Measurements from ENCODE around the gene MTHFSD.

The MTHFSD gene

DNA sequence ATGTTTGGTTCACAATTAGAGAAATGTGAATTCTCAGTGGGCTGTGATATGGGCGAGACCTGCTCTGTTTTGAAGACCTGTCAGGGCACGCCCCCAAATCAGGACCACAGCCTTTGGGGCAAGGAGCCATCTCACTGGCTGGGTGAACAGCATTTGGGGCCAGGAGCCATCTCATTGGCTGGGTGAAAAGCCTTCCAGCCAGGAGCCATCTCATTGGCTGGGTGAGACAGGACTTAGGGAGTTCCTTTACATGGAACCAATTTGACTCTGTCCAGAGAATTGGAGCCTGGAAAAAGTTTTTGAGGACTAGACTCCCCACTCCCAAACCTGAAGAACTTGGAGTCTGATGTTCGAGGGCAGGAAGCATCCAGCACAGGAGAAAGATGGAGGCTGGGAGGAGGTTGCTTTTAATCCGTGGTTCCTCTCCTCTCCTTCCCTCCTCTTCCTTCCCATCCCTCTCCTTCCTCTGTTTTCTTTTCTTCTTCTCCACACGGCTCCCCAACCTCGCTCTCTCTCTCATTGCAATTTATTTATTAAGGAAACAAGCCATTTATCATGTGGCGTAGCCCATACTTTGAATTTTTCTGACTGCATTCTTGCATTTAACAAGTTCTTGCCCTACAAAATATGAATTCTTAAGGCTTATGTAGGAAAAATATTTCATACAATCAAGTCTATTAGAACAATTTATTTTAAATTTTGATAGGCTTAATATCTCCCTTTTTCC is 43.0 kb upstream of the MTHFSD start:
- TF ChIP-seq, protein P1, sequence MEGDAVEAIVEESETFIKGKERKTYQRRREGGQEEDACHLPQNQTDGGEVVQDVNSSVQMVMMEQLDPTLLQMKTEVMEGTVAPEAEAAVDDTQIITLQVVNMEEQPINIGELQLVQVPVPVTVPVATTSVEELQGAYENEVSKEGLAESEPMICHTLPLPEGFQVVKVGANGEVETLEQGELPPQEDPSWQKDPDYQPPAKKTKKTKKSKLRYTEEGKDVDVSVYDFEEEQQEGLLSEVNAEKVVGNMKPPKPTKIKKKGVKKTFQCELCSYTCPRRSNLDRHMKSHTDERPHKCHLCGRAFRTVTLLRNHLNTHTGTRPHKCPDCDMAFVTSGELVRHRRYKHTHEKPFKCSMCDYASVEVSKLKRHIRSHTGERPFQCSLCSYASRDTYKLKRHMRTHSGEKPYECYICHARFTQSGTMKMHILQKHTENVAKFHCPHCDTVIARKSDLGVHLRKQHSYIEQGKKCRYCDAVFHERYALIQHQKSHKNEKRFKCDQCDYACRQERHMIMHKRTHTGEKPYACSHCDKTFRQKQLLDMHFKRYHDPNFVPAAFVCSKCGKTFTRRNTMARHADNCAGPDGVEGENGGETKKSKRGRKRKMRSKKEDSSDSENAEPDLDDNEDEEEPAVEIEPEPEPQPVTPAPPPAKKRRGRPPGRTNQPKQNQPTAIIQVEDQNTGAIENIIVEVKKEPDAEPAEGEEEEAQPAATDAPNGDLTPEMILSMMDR (conservative IDR thresholded peaks at IDR 0.05; ENCODE audit: control insufficient read depth, insufficient read depth, low read depth, low read length) = no peak
- no peak overlapping the region for H3K4me3 ChIP-seq (ENCODE audit: control insufficient read depth, low read depth, low read length)
- no peak for DNase-seq (ENCODE audit: low read depth)

DNA sequence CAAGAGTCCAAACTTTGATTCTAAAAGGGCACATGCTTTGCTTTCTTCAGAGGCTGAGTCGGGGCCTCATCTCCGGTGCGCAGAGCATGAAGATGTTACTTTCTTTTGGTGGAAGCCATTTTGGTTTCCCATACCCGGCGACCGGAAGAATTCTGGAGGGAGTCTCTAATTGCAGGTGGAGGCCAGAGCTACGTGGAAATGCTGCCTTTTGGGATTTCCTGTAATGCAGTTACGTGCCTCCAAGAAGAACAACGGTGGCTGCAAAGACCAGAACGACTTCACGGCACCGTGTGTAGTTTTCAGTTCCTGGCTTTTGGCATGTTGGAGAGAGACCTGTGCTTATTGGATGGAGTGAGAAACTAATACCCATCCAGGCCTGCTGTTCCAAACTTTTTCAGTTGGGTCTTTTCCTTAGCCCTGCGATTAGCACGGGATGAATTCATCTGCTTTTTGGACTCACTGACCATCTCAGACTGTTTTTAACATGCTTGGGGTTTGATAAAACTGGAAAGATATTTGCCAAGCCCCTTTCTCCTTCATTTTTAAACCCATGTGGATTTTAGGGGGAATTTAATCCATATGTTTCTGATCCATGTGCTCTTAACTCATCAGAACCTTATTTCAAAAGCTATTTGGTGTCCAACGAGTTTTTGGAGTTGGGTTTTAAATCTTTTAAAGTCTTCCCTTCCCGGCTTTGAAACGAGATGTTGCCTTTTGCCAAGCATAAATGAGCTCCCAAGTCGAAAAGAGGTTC is 42.3 kb upstream of the MTHFSD start:
- H3K4me3 ChIP-seq (ENCODE audit: control insufficient read depth, low read depth, low read length) = no peak overlapping the region
- TF ChIP-seq, protein P1 (conservative IDR thresholded peaks at IDR 0.05; ENCODE audit: control insufficient read depth, insufficient read depth, low read depth, low read length) = no peak
- no peak for DNase-seq (ENCODE audit: low read depth)

DNA sequence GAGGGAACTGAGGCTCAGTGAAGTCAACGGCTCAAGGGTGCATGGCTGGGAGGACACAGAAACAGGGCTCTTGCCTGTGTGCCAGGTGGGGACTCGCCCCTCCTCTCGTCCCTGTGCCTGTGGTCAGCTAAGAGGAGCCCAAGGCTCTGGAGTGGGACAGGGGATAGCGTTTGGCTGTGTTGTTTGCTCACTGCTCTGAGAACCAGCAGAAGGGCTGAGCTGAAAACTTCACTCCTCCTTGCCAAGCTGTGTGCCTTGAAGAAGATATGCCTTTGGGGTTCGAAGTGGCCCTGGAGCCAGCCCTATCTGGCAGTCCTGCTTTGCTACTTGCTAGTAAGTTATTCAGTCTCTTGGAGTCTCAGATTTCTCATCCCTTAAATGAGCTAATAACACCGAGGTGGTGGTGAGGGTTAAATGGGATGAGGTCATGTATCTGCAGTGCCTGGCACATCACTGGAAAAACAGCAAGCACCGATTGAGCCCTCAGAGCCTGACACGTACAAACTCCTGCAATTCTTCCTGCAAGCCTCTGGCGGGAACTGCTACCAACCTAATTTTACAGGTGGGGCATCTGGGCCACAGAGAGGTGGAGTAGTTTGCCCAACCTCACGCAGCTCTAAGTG is 41.1 kb upstream of the MTHFSD start:
- DNase-seq (ENCODE audit: low read depth) = no peak
- TF ChIP-seq, protein P1 (conservative IDR thresholded peaks at IDR 0.05; ENCODE audit: control insufficient read depth, insufficient read depth, low read depth, low read length) = no peak
- no peak overlapping the region for H3K4me3 ChIP-seq (ENCODE audit: control insufficient read depth, low read depth, low read length)

DNA sequence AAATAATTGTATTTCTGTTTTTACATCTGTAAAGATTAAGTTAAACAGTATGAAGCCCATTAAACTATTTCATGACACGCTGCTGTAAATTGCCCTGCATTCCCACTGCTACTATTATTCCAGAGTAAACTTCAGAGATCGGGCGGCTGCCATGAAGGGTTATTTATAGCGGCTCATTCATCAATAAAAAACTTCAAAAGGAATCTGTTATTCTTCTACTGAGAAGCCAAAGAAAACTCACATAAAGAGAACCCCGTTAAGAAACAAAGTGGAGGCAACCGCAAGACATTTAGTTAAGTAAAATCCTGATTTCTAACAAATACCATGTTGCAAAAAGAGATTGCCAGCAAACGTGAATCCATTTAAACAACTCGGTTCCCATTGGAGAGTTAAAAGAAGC is 39.7 kb upstream of the MTHFSD start:
- no peak overlapping the region for H3K4me3 ChIP-seq (ENCODE audit: control insufficient read depth, low read depth, low read length)
- no peak for DNase-seq (ENCODE audit: low read depth)
- TF ChIP-seq, protein P1 (conservative IDR thresholded peaks at IDR 0.05; ENCODE audit: control insufficient read depth, insufficient read depth, low read depth, low read length) = no peak

DNA sequence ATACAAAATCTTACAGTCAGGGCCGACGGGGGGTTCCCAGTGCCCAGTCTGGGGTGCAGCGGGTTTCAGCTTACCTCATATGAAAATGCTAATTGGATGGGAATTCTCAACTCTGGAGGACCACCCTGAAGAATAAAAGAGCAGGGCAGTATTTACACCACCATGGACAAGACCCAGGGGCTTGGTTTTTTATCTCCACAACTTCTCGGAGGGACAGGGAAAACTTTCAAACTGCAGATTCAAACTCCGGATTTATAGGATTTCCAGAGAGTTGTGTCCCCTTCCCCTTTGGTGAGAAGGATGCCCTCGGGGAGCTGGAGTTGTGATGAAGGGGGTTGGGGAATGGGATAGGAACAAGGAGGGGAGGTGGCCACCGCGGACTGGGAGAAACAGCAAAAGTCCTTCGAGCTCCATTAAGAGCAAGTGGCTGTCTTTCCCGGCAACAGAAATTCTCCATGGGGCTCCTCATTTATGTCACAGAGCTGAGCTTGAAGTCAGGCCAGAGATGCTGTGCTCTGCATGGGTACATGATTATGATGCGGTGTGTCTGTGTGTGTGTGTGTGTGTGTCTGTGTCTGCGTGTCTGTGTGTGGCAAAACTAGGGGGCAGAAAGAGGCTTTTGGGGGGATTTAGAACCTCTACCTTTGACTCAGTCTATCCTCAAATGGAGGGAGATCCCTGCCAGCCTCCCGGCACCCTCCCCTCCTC is 39.0 kb upstream of the MTHFSD start:
- no peak for DNase-seq (ENCODE audit: low read depth)
- TF ChIP-seq, protein P1 (conservative IDR thresholded peaks at IDR 0.05; ENCODE audit: control insufficient read depth, insufficient read depth, low read depth, low read length) = no peak
- H3K4me3 ChIP-seq (ENCODE audit: control insufficient read depth, low read depth, low read length) = no peak overlapping the region

DNA sequence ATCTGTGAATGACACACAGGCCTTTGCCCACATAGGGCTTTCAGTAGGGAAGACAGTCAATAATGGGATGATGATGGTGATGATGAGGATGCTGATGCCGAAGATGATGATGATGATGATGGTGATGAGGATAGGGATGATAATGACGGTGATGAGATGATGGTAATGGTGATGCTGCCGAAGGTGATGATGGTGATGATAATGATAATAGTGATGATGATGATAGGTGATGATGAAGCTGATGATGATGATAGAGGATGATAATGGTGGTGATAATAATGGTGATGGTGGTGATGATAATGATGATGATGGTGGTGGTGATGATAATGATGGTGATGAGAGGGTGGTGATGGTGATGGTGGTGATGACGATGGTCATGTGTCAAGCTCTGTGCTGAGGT is 36.2 kb upstream of the MTHFSD start:
- TF ChIP-seq, protein P1 (conservative IDR thresholded peaks at IDR 0.05; ENCODE audit: control insufficient read depth, insufficient read depth, low read depth, low read length) = no peak

More for the DNA sequence above, 36.2 kb upstream of the MTHFSD start:
- H3K4me3 ChIP-seq (ENCODE audit: control insufficient read depth, low read depth, low read length) = no peak overlapping the region
- DNase-seq (ENCODE audit: low read depth) = no peak

Data from fibroblast of mammary gland (primary cell).